Measurements from ENCODE around the gene PLEKHA4.
"Not testable (repeated sequence)": the region's sequence is repeated elsewhere in the genome, so short reads cannot be mapped to it uniquely, and the experiment has no call there.

PLEKHA4 gene

GRCh38 chr19:48887861-48888612, 19.6 kb upstream of the PLEKHA4 start:
- no peak for DNase-seq (ENCODE audit: low spot score)

GRCh38 chr19:48883726-48884125, 15.3 kb upstream of the PLEKHA4 start:
- DNase-seq (ENCODE audit: low spot score) = no peak

- DNase-seq (ENCODE audit: low spot score) = no peak
Measured at GRCh38 chr19:48881741-48882657, 13.6 kb upstream of the PLEKHA4 start.

- DNase-seq (ENCODE audit: low spot score) = not testable (repeated sequence)
Measured at GRCh38 chr19:48879696-48880095, 11.3 kb upstream of the PLEKHA4 start.

GRCh38 chr19:48879025-48879637, 10.7 kb upstream of the PLEKHA4 start:
- DNase-seq (ENCODE audit: low spot score) = no peak

GRCh38 chr19:48878196-48879024, 10.0 kb upstream of the PLEKHA4 start:
- no peak for DNase-seq (ENCODE audit: low spot score)

GRCh38 chr19:48877855-48878195, 9.4 kb upstream of the PLEKHA4 start:
- no peak for DNase-seq (ENCODE audit: low spot score)

GRCh38 chr19:48876043-48876981, 7.9 kb upstream of the PLEKHA4 start:
- DNase-seq (ENCODE audit: low spot score) = not testable (repeated sequence)

- no peak for DNase-seq (ENCODE audit: low spot score)
Measured at GRCh38 chr19:48874303-48875135, 6.1 kb upstream of the PLEKHA4 start.

GRCh38 chr19:48873476-48874302, 5.3 kb upstream of the PLEKHA4 start:
- no peak for DNase-seq (ENCODE audit: low spot score)

- DNase-seq (ENCODE audit: low spot score) = peak; percentile 84
Measured at GRCh38 chr19:48872884-48873475, 4.6 kb upstream of the PLEKHA4 start.

GRCh38 chr19:48872182-48872883, 3.9 kb upstream of the PLEKHA4 start, which contains the start of gene PPP1R15A:
Gene PPP1R15A, plus strand, starts transcription at chr19:48872421. Its CDS starts 813 bp downstream, at chr19:48873234.
- peak; percentile 100 for DNase-seq (ENCODE audit: low spot score)

- DNase-seq (ENCODE audit: low spot score) = not testable (repeated sequence)
Measured at GRCh38 chr19:48871471-48872181, 3.2 kb upstream of the PLEKHA4 start.

- no peak for DNase-seq (ENCODE audit: low spot score)
Measured at GRCh38 chr19:48870048-48870447, 1.6 kb upstream of the PLEKHA4 start.

- no peak for DNase-seq (ENCODE audit: low spot score)
Measured at GRCh38 chr19:48867746-48868113, 687 bp downstream of the PLEKHA4 start.

- no peak for DNase-seq (ENCODE audit: low spot score)
Measured at GRCh38 chr19:48867123-48867745, 1.2 kb downstream of the PLEKHA4 start.

GRCh38 chr19:48866692-48867091, 1.7 kb downstream of the PLEKHA4 start:
- DNase-seq (ENCODE audit: low spot score) = no peak

All from left forelimb (tissue), 1 donor.